GM18520 (cell line): Measurements from ENCODE around the gene ADD2.
"Not testable (repeated sequence)": the region's sequence is repeated elsewhere in the genome, so short reads cannot be mapped to it uniquely, and the experiment has no call there.

ENCODE experiments used
- ATAC-seq: cut with Tn5 transposase; IDR thresholded peaks from one replicate; pipeline ENCODE4 v1.9.1; 2021; ENCODE audit not compliant: unreplicated experiment

ADD2 gene

GRCh38 chr2:70647873-70648481 lies 120.0 kb downstream of the ADD2 start:
- no peak for ATAC-seq

GRCh38 chr2:70646420-70646818 lies 121.6 kb downstream of the ADD2 start:
- ATAC-seq, result no peak

- no peak for ATAC-seq
These were observed 122.1 kb downstream of the ADD2 start for GRCh38 chr2:70645733-70646419.

DNA sequence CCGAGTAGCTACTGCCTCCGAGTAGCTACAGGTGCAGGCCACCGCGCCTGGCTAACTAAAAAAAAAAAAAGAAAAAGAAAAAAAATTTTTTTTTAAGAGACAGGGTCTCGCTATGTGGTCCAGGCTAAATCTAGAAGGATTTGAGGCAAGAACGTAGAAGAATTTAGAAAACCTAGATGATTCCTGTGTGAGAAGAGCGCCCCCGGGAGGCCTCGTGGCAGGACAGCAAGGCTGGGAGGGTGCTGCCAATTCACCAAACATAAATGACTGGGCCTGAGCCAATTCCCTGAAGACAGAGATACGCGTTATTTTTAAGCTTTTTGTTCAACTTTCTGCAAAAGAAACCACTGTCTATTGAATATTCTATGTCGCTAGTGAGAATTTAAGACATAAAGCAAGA lies 124.3 kb downstream of the ADD2 start:
- ATAC-seq, result no peak

GRCh38 chr2:70641263-70641784 lies 126.7 kb downstream of the ADD2 start:
- no peak for ATAC-seq

DNA sequence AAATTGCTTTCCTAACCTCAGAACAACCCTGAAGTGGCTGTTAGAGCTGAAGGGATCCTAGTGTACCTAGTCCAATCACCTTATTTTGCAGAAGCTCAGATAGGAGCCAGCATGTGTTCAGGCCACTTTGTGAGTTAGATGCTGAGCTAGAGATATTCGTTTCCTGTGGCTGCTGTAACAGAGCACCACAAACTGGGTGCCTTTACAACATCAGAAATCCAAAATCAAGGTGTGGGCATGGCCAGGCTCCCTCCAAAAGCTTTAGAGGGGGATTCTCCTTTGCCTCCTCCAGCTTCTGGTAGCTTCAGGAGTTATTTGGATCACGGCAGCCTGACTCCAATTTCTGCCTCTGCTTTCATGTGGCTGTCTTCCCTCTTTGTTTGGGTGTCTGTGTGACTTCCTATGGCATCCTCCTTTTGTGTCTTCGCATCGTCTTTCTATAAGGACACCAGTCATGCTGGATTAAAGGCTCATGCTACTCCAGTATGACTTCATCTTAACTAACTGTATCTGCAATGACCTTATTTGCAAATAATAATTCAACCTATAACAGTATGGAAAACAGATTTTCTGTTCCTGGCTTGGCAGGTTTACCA lies 128.1 kb downstream of the ADD2 start:
- no peak for ATAC-seq

DNA sequence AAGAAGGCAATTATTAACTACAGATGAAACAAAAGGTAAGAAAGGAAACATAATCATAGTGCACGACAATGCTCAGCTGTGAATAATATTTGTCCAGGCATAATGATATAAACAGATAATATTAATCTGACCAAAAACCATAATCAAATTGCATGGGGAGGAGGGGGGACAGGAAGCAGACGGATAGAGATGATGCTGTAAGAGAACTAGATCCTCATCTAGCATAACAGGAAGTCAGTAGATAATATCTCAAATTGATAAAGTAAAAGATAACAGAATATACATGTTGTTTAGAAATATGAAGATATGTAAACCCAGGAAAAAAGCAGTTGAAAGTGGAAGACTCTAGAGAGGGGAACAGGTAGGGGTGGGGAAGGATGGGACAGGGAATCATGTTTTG lies 129.4 kb downstream of the ADD2 start:
- ATAC-seq, result no peak

GRCh38 chr2:70633508-70633907 lies 134.5 kb downstream of the ADD2 start:
- no peak for ATAC-seq

GRCh38 chr2:70632966-70633365 lies 135.0 kb downstream of the ADD2 start:
- ATAC-seq, result no peak

DNA sequence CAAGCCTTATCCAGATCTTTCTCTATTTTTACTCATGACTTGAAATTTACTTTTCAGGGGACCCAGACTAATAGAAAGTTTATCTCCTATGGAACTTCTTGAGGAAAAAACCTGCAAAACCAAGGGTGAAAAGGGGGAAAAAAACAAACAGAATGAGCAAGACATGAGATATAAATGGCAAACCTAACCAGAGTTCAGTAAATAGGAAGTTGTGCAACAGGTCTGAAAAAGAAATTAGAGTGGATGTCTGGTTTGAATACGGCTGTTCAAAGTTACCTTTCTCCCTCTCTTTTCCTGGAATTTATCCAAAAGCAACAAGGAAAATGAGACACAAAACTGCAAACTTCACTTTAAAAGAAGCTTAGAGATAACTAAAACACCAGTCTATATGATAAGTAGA lies 135.6 kb downstream of the ADD2 start:
- no peak for ATAC-seq

- no peak for ATAC-seq
These were observed 137.2 kb downstream of the ADD2 start for GRCh38 chr2:70630761-70631160.

DNA sequence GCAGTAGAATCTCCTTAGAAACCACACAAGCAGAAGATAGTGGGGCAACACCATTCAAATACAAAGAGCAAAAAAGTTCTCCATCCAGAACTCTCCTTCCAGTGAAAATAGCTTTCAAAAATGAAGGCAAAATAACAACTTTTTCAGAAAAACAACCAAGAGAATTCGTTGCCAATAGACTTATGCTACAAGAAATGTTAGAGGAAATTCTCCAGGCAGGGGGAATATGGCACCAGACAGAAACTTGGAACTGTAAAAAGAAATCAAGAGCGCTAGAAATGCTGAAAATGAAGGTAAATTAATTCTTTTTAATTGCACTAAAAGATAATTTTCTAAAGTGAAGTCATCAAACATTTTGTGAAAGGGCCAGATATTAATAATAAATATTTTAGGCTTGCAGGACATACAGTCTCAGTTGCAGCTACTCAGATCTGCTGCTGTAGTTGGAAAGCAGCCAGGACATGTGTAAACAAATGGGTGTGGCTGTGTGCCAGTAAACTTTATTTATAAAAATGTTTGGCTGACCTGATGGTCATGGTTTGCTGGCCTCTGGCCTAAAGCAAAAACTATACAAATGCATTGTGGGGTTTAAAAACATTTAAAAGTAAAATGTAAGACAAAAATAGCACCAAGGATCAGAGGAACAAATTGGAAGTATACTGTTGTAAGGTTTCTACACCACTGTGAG lies 140.6 kb downstream of the ADD2 start:
- no peak for ATAC-seq

GRCh38 chr2:70626254-70626990 lies 141.6 kb downstream of the ADD2 start:
- no peak for ATAC-seq

GRCh38 chr2:70621536-70621935 lies 146.5 kb downstream of the ADD2 start:
- ATAC-seq, result not testable (repeated sequence)

DNA sequence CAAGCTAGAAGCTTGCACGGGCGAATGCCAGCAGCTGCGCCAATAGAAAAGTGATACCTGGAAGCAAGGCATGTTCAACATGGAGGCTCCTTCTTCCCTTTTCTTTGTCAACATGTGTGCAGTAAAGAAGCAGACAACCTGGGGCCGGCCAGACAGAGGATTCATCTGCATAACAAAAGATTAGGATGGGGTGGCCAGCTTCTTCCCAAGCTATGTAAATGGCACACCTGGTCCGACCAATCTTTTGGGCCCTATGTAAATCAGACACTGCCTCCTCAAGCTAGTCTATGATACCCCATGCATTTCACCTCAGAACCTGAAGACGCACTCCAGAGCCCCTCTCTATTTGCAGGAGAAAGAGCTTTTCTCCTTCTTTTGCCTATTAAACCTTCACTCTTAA lies 148.0 kb downstream of the ADD2 start:
- no peak for ATAC-seq

DNA sequence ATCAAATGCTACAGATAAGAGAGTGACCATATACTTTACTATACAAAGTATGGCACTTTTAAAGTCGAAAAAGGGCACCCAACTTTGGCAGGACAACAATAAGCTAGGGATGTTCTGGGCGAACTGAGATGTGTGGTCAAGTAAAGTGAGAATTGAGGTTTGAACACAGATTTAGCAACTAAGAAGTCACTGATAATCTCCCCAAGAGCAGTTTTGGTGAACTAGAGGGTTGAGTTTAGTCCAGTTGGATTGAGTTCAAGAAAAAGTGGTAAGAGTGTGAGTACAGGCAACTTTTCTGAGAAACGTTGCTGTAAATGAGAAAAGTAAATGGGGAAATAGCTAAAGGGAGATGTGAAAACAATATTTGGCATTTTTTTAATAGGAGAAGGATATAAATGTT lies 148.8 kb downstream of the ADD2 start:
- ATAC-seq, result no peak

DNA sequence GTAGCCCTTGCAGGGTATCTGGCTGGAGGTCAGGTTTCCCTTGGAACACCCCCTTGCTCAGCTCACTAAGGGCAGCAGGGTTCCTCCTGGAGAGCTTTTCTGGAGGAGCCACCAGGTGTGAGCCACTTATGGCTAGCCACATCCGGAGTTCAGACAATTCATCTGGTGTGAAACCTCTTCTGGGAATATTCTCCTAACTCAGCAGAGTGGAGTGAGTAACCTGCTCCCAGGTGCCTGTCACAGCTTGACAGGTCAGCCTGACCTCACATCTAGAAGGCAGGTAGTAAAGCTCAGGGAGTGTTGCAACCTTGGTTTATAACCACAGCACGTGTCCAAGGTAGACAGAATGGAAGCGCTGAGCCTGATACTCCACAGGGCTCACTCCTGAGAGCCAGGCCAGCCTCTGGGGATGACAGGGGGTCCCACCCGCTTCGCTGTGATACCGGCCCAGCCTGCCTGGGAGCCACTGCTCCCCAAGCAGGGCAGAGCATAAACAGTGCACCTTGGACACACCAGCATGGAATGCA lies 151.8 kb downstream of the ADD2 start:
- no peak for ATAC-seq

GRCh38 chr2:70615222-70615621 lies 152.8 kb downstream of the ADD2 start:
- no peak for ATAC-seq

- no peak for ATAC-seq
These were observed 154.5 kb downstream of the ADD2 start for GRCh38 chr2:70613521-70613920.

- no peak for ATAC-seq
These were observed 155.4 kb downstream of the ADD2 start for GRCh38 chr2:70612574-70612973.

- no peak for ATAC-seq
These were observed 159.6 kb downstream of the ADD2 start for GRCh38 chr2:70608373-70608772.
